GM12891 (cell line): Measurements from ENCODE around the gene CENATAC. TPM values are rescaled to one million over a fixed set of nuclear protein-coding genes. Genes with fewer than 3 reads are reported as not detected.
"Not testable (repeated sequence)": the region's sequence is repeated elsewhere in the genome, so short reads cannot be mapped to it uniquely, and the experiment has no call there.

Source experiments
- DNase-seq: peaks from one replicate; pipeline ENCODE4 v3.0.0; 2011; ENCODE audit warnings: low spot score; ENCODE audit not compliant: insufficient read length
- FAIRE-seq: peaks from 2 replicates; lab custom pipeline; 2011; peaks lifted over from hg19 to GRCh38; lab: Jason Lieb, UNC
- PAX5 ChIP-seq: IDR thresholded peaks from 2 replicates; pipeline ENCODE4 v1.6.1; 2011; ENCODE audit warnings: low read length, moderate library complexity, mild to moderate bottlenecking; ENCODE audit not compliant: insufficient read depth, severe bottlenecking
- POLR2A ChIP-seq: IDR thresholded peaks from 2 replicates; pipeline ENCODE4 v1.6.1; 2011; ENCODE audit warnings: low read depth, low read length, control low read depth
- POLR2AphosphoS5 ChIP-seq: IDR thresholded peaks from 2 replicates; pipeline ENCODE4 v1.6.1; 2011; ENCODE audit warnings: low read depth, low read length, control low read depth
- POU2F2 ChIP-seq: IDR thresholded peaks from 2 replicates; pipeline ENCODE4 v1.6.1; 2011; ENCODE audit warnings: low read depth, mild to moderate bottlenecking, control low read depth, low read length, moderate library complexity
- SPI1 ChIP-seq: IDR thresholded peaks from 2 replicates; pipeline ENCODE4 v1.6.1; 2011; ENCODE audit warnings: low read depth, low read length, control low read depth
- TAF1 ChIP-seq: IDR thresholded peaks from 2 replicates; pipeline ENCODE4 v1.6.1; 2011; ENCODE audit warnings: low read depth, low read length, control low read depth
- polyA plus RNA-seq: library from polyadenylated mRNA; unstranded; fragments of >200 nt; gene quantifications from one replicate; pipeline ENCODE4 v1.2.1, GENCODE V29; 2012; ENCODE audit warnings: low read depth, missing spikeins, inconsistent platforms; ENCODE audit not compliant: missing spikeins

The CENATAC gene
- polyA plus RNA-seq = 7.1 TPM

DNA sequence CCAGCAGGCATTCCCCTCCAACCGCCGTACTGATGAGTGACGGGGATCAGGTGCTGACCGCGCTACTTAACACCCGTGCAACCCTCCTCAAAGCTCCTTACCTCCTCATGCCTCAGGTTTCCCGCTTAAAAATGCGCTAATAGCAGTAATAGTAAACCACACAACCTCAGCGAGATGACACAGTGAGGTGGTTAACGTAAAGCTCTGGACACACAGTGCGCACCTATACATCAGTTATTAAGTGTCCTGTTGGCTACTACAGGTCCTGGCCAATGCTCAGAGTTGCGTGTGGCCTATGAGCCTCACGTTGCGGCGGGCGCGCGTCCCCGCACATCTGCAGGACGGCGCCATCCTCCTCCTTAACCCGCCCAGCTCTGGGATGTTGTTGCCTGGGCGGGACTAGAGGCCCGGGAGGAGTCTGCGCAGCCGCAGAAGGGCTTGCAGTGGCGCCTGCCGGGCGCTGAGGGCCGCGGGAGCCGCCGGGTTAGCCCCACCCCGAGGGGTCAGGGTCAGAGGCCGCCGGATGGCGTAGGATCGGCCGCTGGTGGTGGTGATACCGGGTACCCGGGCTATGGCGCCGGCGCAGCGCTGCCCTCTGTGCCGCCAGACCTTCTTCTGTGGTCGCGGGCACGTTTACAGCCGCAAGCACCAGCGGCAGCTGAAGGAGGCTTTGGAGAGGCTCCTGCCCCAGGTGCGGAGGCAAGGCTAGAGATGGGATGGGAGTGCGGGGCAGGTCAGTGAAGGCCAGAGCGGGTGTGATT lies at the start of gene CENATAC:
TSS of gene CENATAC (plus strand) at position 512 of the 761 bp plus-strand sequence. CDS start at position 572, 60 bp downstream.
- FAIRE-seq (peak; percentile 98), DNase-seq (peak; percentile 96)
- TF ChIP-seq TAF1 = peak; percentile 56; the same call in 1 of the 2 replicates
- peak; percentile 82 for TF ChIP-seq POLR2AphosphoS5
- peak; percentile 86 for TF ChIP-seq POLR2A
- TF ChIP-seq POU2F2 = no peak
- TF ChIP-seq SPI1 = no peak
- no peak for TF ChIP-seq PAX5

DNA sequence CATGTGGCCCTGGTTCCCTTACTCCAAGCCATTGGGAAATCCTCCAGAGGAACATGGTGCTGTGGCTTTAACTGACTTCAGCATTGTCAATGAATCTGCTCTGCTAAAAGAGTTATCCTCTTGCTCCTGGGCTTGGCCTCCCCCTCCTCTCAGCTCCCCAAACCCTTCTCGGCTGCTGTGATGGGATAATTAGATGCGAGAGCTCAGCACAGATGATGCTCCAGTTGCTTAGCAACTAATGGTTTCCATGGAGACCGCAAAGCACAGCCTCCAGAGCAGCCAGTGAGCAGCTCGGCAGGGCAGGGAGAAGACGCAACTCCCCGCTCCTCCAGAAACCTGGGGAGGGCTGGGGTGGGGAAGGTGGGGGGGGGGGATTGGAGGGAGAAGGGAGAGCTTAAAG lies 44.7 kb upstream of the CENATAC start:
- no peak for TF ChIP-seq PAX5
- no peak for TF ChIP-seq POU2F2
- no peak for TF ChIP-seq POLR2A
- no peak for TF ChIP-seq SPI1
- no peak for TF ChIP-seq POLR2AphosphoS5
- no peak for TF ChIP-seq TAF1
- FAIRE-seq (no peak), DNase-seq (no peak)

- not testable (repeated sequence) for DNase-seq, FAIRE-seq
These were observed 44.0 kb upstream of the CENATAC start for GRCh38 chr11:118953976-118954375.

DNA sequence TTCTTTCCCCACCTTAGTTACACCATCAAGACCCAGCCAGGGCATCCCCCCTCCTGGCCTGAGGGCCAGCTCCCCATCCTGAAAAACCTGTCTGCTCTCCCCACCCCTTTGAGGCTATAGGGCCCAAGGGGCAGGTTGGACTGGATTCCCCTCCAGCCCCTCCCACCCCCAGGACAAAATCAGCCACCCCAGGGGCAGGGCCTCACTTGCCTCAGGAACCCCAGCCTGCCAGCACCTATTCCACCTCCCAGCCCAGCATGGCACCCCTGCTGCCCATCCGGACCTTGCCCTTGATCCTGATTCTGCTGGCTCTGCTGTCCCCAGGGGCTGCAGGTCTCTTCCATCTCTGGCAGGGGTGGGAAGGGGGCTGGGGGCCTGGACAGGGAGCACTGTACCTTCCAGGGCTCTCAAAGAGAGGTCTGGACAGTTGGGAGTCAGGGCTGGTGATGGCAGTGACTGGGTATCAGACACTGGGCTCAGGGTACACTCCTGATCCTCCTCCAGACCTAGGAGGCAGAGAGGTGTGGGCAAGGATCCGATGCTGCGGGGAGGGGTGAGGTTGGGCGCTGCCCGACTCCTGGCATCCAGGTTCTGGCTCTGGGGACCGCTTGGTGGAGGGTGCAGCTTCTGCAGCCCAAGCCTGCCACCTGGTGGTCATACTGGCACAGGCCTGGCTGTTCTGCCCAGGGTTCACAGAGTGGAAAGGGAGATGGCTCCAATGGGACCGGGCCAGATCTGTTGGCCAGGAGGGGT lies 41.7 kb upstream of the CENATAC start, which contains the start of gene UPK2:
TSS of gene UPK2 (plus strand) at position 205 of the 753 bp plus-strand sequence. CDS start at position 258, 53 bp downstream.
- DNase-seq (peak; percentile 96), FAIRE-seq (peak; percentile 89)
- TF ChIP-seq SPI1 (no peak), POU2F2 (no peak), POLR2A (no peak), PAX5 (no peak), TAF1 (no peak), POLR2AphosphoS5 (no peak)

- DNase-seq = no peak
- no peak for FAIRE-seq
- TF ChIP-seq PAX5 (no peak), TAF1 (no peak), POLR2A (no peak), POLR2AphosphoS5 (no peak), SPI1 (no peak), POU2F2 (no peak)
These were observed 41.0 kb upstream of the CENATAC start for GRCh38 chr11:118956847-118957469.

- FAIRE-seq (no peak), DNase-seq (no peak)
- no peak for TF ChIP-seq POU2F2
- no peak for TF ChIP-seq TAF1
- no peak for TF ChIP-seq POLR2AphosphoS5
- no peak for TF ChIP-seq SPI1
- no peak for TF ChIP-seq POLR2A
- no peak for TF ChIP-seq PAX5
These were observed 40.4 kb upstream of the CENATAC start for GRCh38 chr11:118957549-118957948.

DNA sequence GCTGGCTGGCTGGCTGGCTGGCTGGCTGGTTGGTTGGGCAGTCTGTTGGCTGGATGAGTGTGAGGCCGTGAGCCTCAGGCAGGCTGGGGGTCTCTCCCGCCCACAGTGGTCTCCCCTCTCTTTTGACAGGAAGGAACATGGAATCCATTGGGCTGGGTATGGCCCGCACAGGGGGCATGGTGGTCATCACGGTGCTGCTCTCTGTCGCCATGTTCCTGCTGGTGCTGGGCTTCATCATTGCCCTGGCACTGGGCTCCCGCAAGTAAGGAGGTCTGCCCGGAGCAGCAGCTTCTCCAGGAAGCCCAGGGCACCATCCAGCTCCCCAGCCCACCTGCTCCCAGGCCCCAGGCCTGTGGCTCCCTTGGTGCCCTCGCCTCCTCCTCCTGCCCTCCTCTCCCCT lies 40.0 kb upstream of the CENATAC start:
- FAIRE-seq = no peak
- no peak for TF ChIP-seq POLR2AphosphoS5
- DNase-seq = no peak

DNA sequence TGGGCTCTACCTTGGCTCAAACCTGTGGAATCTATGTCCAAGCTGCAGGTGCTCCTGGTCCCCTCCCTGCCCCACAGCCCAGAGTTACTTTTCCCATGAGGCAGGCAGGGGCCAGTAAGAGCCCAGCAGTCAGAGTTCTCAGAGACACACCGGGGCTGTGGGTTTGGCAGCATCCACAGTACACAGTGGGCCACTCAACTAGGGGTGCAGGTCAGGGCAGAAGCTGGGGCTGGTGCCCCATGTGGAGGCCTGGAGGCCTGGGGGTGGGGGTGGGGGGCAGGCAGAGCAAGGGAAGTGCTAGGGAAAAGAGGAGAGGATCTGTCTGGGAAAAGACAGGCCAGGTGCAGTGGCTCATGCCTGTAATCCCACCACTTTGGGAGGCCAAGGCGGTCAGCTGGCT lies 39.4 kb upstream of the CENATAC start:
- TF ChIP-seq PAX5 = no peak
- no peak for TF ChIP-seq SPI1
- no peak for TF ChIP-seq POLR2A
- no peak for FAIRE-seq
- no peak for DNase-seq

- TF ChIP-seq POU2F2 (no peak), PAX5 (no peak), POLR2AphosphoS5 (no peak), POLR2A (no peak), SPI1 (no peak), TAF1 (no peak)
- DNase-seq (no peak), FAIRE-seq (no peak)
These were observed 36.7 kb upstream of the CENATAC start for GRCh38 chr11:118961189-118961588.

- FAIRE-seq = no peak
- DNase-seq = no peak
These were observed 36.3 kb upstream of the CENATAC start for GRCh38 chr11:118961591-118961990.

DNA sequence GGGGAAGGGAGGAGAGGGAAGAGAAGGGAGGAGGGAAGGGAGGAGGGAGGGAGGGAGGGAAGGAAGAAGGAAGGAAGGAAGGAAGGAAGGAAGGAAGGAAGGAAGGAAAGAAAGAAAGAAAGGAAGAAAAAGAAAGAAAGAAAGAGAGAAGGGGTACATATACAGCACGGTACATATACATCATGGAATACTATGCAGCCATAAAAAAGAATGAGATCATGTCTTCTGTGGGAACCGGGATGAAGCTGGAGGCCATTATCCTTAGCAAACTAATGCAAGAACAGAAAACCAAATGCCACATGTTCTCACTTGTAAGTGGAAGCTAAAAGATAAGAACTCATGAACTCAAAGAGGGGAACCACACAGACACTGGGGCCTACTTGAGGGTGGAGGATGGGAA lies 28.4 kb upstream of the CENATAC start:
- not testable (repeated sequence) for FAIRE-seq, DNase-seq

More at GRCh38 chr11:118961591-118961990, 36.3 kb upstream of the CENATAC start:
- TF ChIP-seq SPI1 (no peak), PAX5 (no peak), TAF1 (no peak), POLR2A (no peak), POU2F2 (no peak), POLR2AphosphoS5 (no peak)
